Loucy (cell line): ENCODE results near the gene FOXO3.

ENCODE experiments used
- EZH2phosphoT487 ChIP-seq: fragments of 200-600 bp; IDR thresholded peaks from 2 replicates; pipeline ENCODE4 v1.6.1; 2018; ENCODE audit warnings: antibody characterized with exemption, mild to moderate bottlenecking, moderate library complexity, borderline replicate concordance
- TF ChIP-seq, protein P1 (sequence below): fragments of 200-600 bp; sonication (generic); conservative IDR thresholded peaks from 2 replicates; pipeline ENCODE4 v1.5.1; 2014; ENCODE audit warnings: mild to moderate bottlenecking, antibody characterized with exemption, low read length

DNA sequence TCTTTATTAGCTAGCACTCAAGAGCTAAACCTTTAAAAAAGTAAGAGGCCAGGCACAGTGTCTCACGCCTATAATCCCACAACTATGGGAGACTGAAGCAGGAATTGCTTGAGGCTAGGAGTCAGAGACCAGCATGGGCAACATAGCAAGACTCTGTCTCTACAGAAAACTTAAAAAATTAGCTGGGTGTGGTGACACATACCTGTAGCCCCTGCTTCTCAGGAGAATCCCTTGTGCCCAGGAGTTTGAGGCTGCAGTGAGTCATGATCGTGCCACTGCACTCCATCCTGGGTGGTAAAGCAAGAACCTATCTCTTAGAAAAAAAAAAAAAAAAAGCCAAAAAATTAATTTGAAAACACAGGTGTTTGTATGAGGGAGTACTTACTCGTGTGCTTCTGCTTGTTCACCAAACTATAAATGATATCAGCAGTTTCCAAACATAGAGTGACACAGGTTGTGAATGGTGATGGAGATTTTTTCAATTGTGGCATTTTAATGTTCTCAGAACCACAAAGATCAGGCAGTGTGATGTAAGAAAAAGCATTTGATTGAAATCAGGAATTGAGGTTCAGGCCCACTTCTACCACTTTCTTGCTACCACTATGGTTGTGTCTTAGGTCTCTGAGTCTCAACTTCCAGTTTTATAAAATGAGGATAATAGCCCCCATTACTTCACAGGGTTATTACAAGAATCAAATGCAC, 104.9 kb downstream of the FOXO3 start:
- TF ChIP-seq, protein P1, sequence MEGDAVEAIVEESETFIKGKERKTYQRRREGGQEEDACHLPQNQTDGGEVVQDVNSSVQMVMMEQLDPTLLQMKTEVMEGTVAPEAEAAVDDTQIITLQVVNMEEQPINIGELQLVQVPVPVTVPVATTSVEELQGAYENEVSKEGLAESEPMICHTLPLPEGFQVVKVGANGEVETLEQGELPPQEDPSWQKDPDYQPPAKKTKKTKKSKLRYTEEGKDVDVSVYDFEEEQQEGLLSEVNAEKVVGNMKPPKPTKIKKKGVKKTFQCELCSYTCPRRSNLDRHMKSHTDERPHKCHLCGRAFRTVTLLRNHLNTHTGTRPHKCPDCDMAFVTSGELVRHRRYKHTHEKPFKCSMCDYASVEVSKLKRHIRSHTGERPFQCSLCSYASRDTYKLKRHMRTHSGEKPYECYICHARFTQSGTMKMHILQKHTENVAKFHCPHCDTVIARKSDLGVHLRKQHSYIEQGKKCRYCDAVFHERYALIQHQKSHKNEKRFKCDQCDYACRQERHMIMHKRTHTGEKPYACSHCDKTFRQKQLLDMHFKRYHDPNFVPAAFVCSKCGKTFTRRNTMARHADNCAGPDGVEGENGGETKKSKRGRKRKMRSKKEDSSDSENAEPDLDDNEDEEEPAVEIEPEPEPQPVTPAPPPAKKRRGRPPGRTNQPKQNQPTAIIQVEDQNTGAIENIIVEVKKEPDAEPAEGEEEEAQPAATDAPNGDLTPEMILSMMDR, result no peak
- TF ChIP-seq EZH2phosphoT487, result no peak
